Activated CD4-positive, alpha-beta T cell treated with anti-CD3 and anti-CD28 coated beads, Interleukin-2, amount 10 ng/mL, durations not matched to agents 7 days and 5 days (primary cell): Measurements from ENCODE around the gene IGLL1. TPM values are rescaled to one million over a fixed set of nuclear protein-coding genes. Genes with fewer than 3 reads are reported as not detected.
"Not testable (repeated sequence)": the region's sequence is repeated elsewhere in the genome, so short reads cannot be mapped to it uniquely, and the experiment has no call there.

ENCODE experiments used
- CTCF ChIA-PET: fragments of 350-600 bp; sonication (Branson Sonifier 250); formaldehyde crosslinking; loops from one replicate; lab custom pipeline; 2021; ENCODE audit warnings: antibody characterized with exemption; lab: Charles Lee
- POLR2A ChIA-PET: fragments of 350-600 bp; sonication (Branson Sonifier 250); formaldehyde crosslinking; loops from one replicate; lab custom pipeline; 2021; ENCODE audit warnings: antibody characterized with exemption; lab: Charles Lee
- DNase-seq: peaks from one replicate; pipeline ENCODE4 v3.0.0-alpha.2; 2020
- H3K27ac Mint-ChIP-seq: one replicate; pipeline ENCODE4 v1.8.0; 2021; ENCODE audit warnings: mild to moderate bottlenecking, moderate library complexity, mixed read lengths
- H3K27me3 Mint-ChIP-seq: one replicate; pipeline ENCODE4 v1.8.0; 2021; ENCODE audit warnings: mixed read lengths
- H3K36me3 Mint-ChIP-seq: one replicate; pipeline ENCODE4 v1.8.0; 2021; ENCODE audit warnings: low read depth, mixed read lengths
- H3K4me1 Mint-ChIP-seq: one replicate; pipeline ENCODE4 v1.8.0; 2021; ENCODE audit warnings: mixed read lengths
- H3K4me3 Mint-ChIP-seq: one replicate; pipeline ENCODE4 v1.8.0; 2021; ENCODE audit warnings: mild to moderate bottlenecking, moderate library complexity, mixed read lengths
- H3K9me3 Mint-ChIP-seq: one replicate; pipeline ENCODE4 v1.8.0; 2021; ENCODE audit warnings: mixed read lengths
- total RNA-seq, 2 experiments: library from RNA; stranded (reverse); gene quantifications; one replicate each; pipeline ENCODE4 v1.2.3, GENCODE V29; 2021

The IGLL1 gene
- total RNA-seq, 2 experiments from 2014 or later = not detected

DNA sequence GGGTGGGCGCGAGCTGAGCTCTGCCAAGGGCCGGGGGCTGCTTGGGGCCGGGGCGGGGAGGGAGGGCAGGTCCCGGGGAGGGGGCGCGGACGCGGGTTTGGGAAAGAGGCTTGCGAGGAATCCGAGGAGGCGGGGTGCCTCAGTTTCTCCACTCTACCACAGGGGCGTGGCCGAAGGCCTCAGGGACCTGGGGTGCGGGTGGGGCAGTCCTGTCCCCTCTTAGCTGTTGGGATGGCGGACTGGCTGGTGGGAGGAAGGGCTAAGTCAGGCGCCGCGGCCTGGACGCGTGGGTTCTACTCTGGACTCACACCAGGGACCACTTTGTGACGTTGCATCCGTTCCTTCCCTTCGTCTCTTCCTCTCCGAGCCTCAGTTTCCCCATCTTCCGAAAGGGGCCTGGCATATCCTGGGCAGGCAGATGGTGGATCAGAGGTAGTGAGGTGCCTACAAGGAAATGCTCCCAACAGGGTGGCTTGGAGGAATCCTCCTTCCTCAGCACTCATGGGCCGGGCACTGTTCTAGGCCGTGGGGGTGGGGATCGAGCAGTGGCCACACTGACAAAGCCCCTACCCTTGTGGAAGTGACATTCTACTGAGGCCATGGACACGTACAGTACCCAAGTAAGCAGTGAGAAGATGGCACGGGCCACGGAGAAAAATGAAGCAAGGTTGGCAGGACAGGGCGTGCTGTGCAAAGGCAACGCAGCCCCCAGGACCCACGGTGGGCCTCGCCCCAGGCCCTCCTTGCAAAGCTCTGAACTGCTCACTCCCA lies 13.2 kb downstream of the IGLL1 start:
- POLR2A ChIA-PET = no interaction called here
- no peaks in the 10 kb centered on the region for H3K36me3 Mint-ChIP-seq
- H3K4me1 Mint-ChIP-seq = peaks cover 6% of the 10 kb centered on the region
- CTCF ChIA-PET = interaction anchor here (0.6 to 0.7 kb wide), 2 partner anchors 14 to 131 kb away, joined by 3 read pairs; partner anchors contain the start of gene IGLL1
- peaks cover 24% of the 10 kb centered on the region for H3K27me3 Mint-ChIP-seq
- no peak overlapping the region for H3K27ac Mint-ChIP-seq
- H3K4me3 Mint-ChIP-seq = no peak overlapping the region
- no peaks in the 10 kb centered on the region for H3K9me3 Mint-ChIP-seq
- DNase-seq = no peak

DNA sequence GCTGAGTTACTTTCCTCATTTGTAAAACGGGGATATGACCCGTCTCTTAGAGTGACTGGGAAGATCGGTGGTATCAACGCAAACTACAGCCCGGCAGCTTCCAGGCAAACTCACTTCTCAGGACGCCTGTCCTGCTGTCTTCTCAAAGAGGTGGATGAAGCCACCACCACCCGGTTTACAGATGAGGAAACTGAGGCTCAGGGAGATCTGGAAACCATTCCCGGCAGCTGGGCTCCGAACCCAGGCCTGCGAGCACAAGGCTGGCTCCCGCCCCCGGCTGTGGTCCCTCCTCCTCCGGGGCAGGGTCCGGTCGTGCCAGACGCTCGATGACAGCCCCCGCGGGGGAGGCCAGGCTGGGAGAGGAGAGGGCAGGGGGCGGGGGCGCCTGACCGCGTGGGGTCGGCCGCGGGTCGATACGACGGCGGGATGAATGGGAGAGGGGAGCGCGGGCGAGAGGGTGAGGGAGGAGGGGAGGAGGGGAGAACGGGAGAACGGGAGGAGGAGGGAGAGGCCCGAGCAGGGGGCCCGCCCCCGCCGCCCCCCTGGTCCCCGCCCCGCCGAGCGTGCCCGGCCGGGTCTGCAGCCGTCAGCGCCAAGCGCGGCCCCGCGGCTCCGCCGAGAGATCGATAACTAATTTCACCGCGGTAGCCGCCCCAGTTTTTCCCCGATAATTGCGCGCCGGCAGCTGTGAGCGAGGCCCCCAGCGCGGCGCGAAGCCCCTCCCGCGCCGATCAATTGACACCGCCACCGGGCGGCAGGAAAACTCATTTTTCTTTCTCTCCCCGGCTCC lies 14.0 kb downstream of the IGLL1 start:
- peak overlapping the region; percentile 22 for H3K4me3 Mint-ChIP-seq
- peaks cover 24% of the 10 kb centered on the region for H3K27me3 Mint-ChIP-seq
- ChIA-PET POLR2A (no interaction called here), CTCF (interaction anchor here (0.7 kb wide), 1 partner anchor 132 kb away, joined by 3 read pairs; no protein-coding TSS in a partner anchor)
- H3K9me3 Mint-ChIP-seq = no peaks in the 10 kb centered on the region
- no peak overlapping the region for H3K27ac Mint-ChIP-seq
- H3K36me3 Mint-ChIP-seq = no peaks in the 10 kb centered on the region
- no peak for DNase-seq
- H3K4me1 Mint-ChIP-seq = peaks cover 6% of the 10 kb centered on the region

DNA sequence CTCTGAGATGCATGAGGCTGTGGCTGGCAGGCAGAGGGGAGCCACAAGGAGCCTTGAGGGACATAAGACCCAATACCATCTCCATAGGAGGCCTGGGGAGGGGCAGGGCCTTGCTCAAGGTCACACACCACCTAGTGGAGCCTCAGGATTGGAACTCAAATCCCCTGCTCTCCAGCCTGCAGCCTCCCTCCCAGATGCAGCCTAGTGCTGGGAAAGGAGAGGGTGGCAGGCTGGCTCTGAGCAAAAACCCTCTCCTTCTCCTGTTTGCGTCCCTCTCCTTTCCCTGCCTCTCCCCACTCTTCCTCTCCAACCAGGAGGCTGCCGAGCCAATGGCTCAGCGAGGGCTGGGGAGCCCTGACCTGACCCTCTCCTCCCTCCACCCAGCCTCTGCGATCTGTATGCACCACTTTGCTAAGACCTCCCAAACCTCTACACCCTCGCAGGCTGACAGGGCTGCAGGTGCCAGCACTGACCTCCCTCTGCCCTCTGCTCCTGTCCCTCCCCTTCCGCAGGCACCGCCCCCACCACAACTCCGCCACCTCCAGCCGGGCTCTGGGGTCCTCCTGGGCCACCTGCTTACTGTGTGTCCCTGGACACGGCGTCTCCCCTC lies 14.7 kb downstream of the IGLL1 start:
- DNase-seq = no peak
- peaks cover 6% of the 10 kb centered on the region for H3K4me1 Mint-ChIP-seq
- CTCF ChIA-PET = no interaction called here
- POLR2A ChIA-PET = no interaction called here
- no peaks in the 10 kb centered on the region for H3K9me3 Mint-ChIP-seq
- H3K27ac Mint-ChIP-seq = no peak overlapping the region
- peak overlapping the region; percentile 22 for H3K4me3 Mint-ChIP-seq
- H3K36me3 Mint-ChIP-seq = no peaks in the 10 kb centered on the region
- H3K27me3 Mint-ChIP-seq = peaks cover 24% of the 10 kb centered on the region

DNA sequence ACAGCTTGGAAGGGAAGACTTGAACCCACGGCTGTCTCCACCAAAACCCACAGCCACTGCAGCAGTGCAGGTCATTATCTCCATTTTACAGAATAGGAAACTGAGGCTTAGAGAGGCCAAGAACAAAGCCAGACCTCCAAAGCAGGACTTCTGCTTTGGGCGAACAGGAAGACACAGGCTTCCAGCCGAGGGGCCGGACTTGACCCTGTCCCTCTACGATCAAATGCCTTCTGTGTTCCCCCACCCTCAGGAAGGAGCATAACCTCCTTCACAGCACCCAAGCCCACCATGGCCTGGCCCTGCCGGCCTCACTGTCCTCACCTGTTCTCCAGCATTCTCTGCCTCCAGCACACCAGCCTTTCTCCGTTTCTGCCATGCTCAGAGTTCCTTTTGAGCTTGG lies 15.8 kb downstream of the IGLL1 start:
- CTCF ChIA-PET = no interaction called here
- H3K4me3 Mint-ChIP-seq = no peak overlapping the region
- H3K27me3 Mint-ChIP-seq = peaks cover 27% of the 10 kb centered on the region
- no peaks in the 10 kb centered on the region for H3K9me3 Mint-ChIP-seq
- peaks cover 6% of the 10 kb centered on the region for H3K4me1 Mint-ChIP-seq
- no peak overlapping the region for H3K27ac Mint-ChIP-seq
- POLR2A ChIA-PET = no interaction called here
- H3K36me3 Mint-ChIP-seq = no peaks in the 10 kb centered on the region
- DNase-seq = no peak

DNA sequence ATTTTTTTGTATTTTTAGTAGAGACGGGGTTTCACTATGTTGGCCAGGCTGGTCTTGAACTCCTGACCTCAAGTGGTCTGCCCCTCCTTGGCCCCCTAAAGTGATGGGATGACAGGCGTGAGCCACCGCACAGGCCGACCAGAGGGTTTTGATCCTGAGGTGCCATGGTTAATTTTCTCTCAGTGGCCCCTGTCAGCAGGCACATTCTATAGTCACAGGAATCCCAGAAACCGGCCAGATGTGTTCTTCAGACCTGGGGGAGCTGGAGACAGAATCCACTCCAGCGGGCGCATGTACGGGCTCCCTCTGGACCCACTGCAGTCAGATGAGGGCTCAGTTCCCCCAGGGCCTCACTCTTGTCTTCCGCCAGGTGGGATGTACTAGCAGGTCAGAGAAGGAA lies 17.0 kb downstream of the IGLL1 start:
- no peak for DNase-seq
- ChIA-PET POLR2A (no interaction called here), CTCF (no interaction called here)
- Mint-ChIP-seq H3K4me3 (no peak overlapping the region), H3K27me3 (peaks cover 27% of the 10 kb centered on the region), H3K4me1 (peaks cover 6% of the 10 kb centered on the region), H3K9me3 (no peaks in the 10 kb centered on the region), H3K27ac (no peak overlapping the region), H3K36me3 (no peaks in the 10 kb centered on the region)

DNA sequence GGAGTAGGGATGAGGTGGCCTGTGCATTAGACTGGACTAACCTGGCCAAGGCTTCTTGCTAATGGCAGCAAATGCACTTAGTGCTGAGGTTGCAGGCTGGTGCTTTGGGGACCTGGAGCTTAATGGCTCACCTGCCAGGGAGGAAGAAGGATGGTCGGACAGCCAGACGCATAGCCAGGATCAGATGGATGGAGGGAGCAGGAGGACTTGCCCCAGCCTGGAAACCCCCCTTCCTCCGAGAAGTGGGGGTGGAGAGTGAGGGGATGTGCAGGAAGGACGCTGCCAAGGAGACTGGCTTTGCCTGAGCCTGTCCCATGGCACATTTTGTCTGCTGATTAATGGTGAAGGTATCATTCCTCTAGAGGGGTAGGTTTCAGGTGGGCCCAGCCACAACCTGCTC lies 17.9 kb downstream of the IGLL1 start:
- DNase-seq = no peak
- peaks cover 22% of the 10 kb centered on the region for H3K27me3 Mint-ChIP-seq
- H3K4me1 Mint-ChIP-seq = peaks cover 6% of the 10 kb centered on the region
- H3K9me3 Mint-ChIP-seq = no peaks in the 10 kb centered on the region
- H3K4me3 Mint-ChIP-seq = no peak overlapping the region
- ChIA-PET POLR2A (no interaction called here), CTCF (interaction anchor here (0.6 to 0.9 kb wide), 2 partner anchors 133 to 200 kb away, joined by 3 to 4 read pairs; partner anchors contain the start of gene C22orf15)
- H3K27ac Mint-ChIP-seq = no peak overlapping the region
- H3K36me3 Mint-ChIP-seq = no peaks in the 10 kb centered on the region

DNA sequence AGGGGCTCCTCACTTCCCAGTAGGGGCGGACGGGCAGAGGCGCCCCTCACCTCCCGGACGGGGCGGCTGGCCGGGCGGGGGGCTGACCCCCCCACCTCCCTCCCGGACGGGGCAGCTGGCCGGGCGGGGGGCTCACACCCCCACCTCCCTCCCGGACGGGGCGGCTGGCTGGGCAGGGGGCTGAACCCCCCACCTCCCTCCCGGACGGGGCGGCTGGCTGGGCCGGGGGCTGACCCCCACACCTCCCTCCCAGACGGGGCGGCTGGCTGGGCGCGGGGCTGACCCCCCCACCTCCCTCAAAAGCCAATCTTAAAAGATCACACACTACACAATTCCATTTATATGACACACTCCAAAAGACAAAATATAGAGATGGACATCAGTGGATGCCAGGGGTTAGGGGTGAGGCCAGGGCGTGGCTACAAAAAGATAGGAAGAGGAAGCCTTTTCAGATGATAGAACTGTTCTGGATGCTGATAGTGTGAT lies 19.0 kb downstream of the IGLL1 start:
- H3K36me3 Mint-ChIP-seq, H3K9me3 Mint-ChIP-seq, H3K27ac Mint-ChIP-seq, H3K4me3 Mint-ChIP-seq, POLR2A ChIA-PET, H3K4me1 Mint-ChIP-seq, DNase-seq, CTCF ChIA-PET: not testable (repeated sequence)
- peaks cover 17% of the 10 kb centered on the region for H3K27me3 Mint-ChIP-seq

DNA sequence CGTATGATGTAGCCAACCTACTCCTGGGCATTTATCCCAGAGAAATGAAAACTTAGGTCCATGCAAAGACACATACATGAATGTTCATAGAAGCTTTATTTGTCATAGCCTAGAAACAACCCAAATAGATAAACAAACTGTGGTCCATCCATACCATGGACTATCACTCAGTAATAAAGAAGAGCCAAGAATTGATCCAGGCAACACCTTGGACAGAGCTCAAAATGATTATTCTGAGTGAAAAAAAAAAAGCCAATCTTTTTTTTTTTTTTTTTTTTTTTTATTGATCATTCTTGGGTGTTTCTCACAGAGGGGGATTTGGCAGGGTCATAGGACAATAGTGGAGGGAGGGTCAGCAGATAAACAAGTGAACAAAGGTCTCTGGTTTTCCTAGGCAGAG lies 19.9 kb downstream of the IGLL1 start:
- H3K4me1 Mint-ChIP-seq, H3K27ac Mint-ChIP-seq, POLR2A ChIA-PET, H3K9me3 Mint-ChIP-seq, H3K4me3 Mint-ChIP-seq, H3K36me3 Mint-ChIP-seq, DNase-seq: not testable (repeated sequence)
- peaks cover 10% of the 10 kb centered on the region for H3K27me3 Mint-ChIP-seq
- CTCF ChIA-PET = interaction anchor here (1.1 to 1.5 kb wide), 2 partner anchors 31 to 297 kb away, joined by 5 read pairs; partner anchors contain the start of gene SLC2A11

DNA sequence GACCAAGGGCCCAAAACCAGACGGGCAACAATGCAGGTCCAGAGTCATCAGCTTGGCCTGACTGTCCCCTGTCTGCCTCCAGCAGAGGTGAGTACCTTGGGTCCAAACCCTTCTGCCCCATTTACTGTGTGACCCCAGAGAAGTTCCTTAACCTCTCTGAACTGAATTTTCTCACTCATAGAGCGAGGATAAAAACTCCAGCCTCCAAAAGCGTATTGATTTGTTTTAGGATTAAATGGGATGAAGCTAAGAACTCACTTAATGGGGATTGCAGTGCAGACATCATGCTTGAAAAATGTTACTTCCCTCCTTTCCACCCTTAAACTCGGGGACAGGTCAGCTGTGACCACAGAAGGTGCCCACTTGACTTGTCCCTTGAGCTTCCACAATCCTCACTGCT lies 22.6 kb downstream of the IGLL1 start:
- no peak for DNase-seq
- no peak overlapping the region for H3K27ac Mint-ChIP-seq
- no peaks in the 10 kb centered on the region for H3K9me3 Mint-ChIP-seq
- H3K4me3 Mint-ChIP-seq = no peak overlapping the region
- no peaks in the 10 kb centered on the region for H3K4me1 Mint-ChIP-seq
- H3K27me3 Mint-ChIP-seq = peaks cover 3% of the 10 kb centered on the region
- ChIA-PET POLR2A (no interaction called here), CTCF (interaction anchor here (1.0 kb wide), 1 partner anchor 29 kb away, joined by 3 read pairs; no protein-coding TSS in a partner anchor)
- no peaks in the 10 kb centered on the region for H3K36me3 Mint-ChIP-seq

DNA sequence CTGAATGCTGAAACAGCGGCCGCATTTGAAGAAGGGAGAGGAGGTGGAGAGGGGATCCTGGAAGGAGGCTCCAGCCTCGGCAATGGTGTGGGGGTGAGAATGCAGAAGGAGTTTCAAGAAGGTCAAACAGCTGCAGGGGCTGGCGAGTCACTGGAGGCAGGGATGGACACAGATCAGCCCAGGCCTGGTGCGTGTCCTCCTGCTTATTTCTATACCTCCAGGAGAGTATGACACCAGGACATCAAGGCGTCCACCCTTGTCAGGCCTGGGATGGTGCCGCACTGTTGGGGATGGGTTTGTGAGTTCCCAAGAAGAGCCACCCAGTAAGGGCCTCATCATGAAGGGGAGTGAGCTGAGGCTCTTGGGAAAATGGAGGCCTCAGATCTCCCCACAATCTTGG lies 23.1 kb downstream of the IGLL1 start:
- DNase-seq = no peak
- H3K27ac Mint-ChIP-seq = no peak overlapping the region
- CTCF ChIA-PET = no interaction called here
- H3K9me3 Mint-ChIP-seq = no peaks in the 10 kb centered on the region
- H3K36me3 Mint-ChIP-seq = no peaks in the 10 kb centered on the region
- H3K27me3 Mint-ChIP-seq = peaks cover 3% of the 10 kb centered on the region
- H3K4me3 Mint-ChIP-seq = no peak overlapping the region
- H3K4me1 Mint-ChIP-seq = no peaks in the 10 kb centered on the region
- POLR2A ChIA-PET = no interaction called here

DNA sequence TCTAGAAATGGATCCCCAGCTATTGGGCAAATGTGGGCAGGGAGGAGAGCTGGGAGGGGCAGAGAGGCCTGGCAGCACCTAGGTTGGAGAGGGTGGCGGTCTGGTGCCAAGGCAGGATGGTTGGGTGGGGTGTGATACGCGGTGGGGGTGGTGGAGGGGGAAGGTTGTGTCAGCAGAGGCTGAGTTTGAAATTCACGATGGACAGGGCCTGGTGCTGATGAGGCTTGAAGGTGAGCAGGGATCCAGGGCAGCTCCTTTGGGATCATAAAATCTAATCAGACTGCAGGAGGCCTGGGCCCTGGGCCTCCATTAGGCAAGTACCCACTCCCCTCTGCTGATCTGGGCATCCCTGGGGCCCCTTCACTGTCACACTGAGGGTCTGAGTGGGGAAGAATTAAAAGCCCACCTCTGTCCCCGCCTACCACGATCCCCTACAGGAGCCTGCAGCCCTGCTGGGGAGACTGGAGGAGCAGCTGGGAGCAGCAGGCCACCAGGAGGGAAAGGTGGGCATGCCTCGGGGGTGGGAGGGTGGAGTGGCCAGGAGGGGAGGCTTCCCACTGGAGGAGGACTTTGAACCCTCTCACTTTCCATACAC lies 24.0 kb downstream of the IGLL1 start:
- ChIA-PET POLR2A (no interaction called here), CTCF (interaction anchor here (0.6 kb wide), 1 partner anchor 26 kb away, joined by 3 read pairs; no protein-coding TSS in a partner anchor)
- H3K4me1 Mint-ChIP-seq = no peaks in the 10 kb centered on the region
- H3K27me3 Mint-ChIP-seq = peaks cover 3% of the 10 kb centered on the region
- H3K4me3 Mint-ChIP-seq = no peak overlapping the region
- no peak for DNase-seq
- no peak overlapping the region for H3K27ac Mint-ChIP-seq
- H3K36me3 Mint-ChIP-seq = no peaks in the 10 kb centered on the region
- no peaks in the 10 kb centered on the region for H3K9me3 Mint-ChIP-seq

DNA sequence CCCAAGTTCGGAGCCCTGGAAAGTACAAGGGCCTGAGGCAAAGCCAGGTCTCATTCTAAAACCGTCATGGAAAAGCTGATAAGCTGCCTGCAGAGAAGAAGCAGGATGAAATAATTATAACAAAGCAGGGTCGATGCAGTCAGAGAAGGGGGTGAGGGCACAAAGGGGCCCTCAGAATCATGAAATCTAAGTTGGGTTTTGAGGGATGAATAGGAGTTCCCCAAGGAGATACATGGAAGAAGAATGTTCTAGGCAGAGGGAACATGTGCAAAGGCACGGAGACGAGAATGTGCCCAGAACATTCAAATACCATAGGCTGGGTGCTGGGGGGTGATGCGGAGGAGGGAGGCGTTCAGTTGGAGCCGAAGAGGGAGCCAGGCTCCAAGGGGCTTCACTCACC lies 25.0 kb downstream of the IGLL1 start:
- peaks cover 3% of the 10 kb centered on the region for H3K27me3 Mint-ChIP-seq
- H3K36me3 Mint-ChIP-seq = no peaks in the 10 kb centered on the region
- no peaks in the 10 kb centered on the region for H3K9me3 Mint-ChIP-seq
- no peak overlapping the region for H3K27ac Mint-ChIP-seq
- DNase-seq = no peak
- POLR2A ChIA-PET = no interaction called here
- CTCF ChIA-PET = interaction anchor here (0.6 kb wide), 1 partner anchor 27 kb away, joined by 3 read pairs; no protein-coding TSS in a partner anchor
- no peaks in the 10 kb centered on the region for H3K4me1 Mint-ChIP-seq
- H3K4me3 Mint-ChIP-seq = no peak overlapping the region
